ENCODE data around the gene STARD7. TPM values are rescaled to one million over a fixed set of nuclear protein-coding genes. Genes with fewer than 3 reads are reported as not detected.
"Not testable (repeated sequence)": the region's sequence is repeated elsewhere in the genome, so short reads cannot be mapped to it uniquely, and the experiment has no call there.

STARD7 gene
- total RNA-seq, 2 donors from 2014 or later = 68.5 to 91.3 TPM

DNA sequence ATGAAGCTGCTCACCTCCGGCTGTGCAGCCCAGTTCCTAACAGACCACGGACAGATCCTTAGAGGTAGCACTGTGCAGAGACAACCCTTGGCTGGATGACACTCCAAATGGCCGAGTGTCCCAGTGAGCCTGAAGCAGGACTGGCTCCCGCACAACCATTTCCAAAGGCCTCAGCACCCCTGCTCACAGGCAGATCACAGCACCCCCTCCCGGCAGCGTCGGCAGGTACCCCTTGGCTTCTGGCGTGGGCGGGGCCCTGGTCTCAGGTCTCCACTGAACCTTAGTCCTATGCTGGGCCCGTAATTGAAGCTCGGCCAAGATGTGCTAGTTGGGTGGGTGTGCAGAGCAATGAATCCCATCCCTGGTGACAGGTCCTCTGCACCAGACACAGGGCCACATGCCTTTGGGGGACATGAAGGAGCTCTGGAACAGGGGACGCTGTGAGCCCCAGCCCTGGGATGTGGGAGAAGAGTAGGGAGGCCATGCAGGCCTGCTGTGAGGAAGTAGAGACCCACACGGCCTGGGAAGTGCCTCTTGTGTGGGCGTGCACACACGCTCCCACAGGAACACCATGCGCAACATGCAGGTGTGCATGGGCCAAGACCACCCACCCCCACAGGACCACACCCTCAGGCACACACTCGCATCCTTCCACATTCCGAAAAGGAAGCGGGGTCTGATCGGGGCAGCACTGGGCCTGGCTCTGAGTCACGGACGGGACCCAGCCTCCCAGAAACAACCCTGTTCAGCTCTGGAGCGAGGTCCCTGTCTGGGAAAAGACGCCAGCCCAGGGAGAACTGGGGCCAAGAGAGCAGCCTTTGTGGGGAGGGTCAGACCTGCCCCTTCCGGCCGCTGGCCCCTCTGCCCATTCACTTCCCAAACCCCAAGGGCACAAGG is 66.2 kb downstream of the STARD7 start:
- H3K4me3 ChIP-seq = no peak overlapping the region
- DNase-seq (peak in 2 of 4 donors; percentile 8 to 10), ATAC-seq (no peak)
- WGBS, 2 donors = 82 to 92% methylated on average over 14 to 26 of the region's 26 CpGs
- H3K27ac ChIP-seq = no peak overlapping the region
- peaks cover 29% of the 10 kb centered on the region for H3K4me1 ChIP-seq
- no peak for TF ChIP-seq POLR2A (IDR thresholded peaks at IDR 0.05)
- no peak for TF ChIP-seq CTCF (IDR thresholded peaks at IDR 0.05)
- intact Hi-C loops (cut with DNase I) = no loop called here
- no peaks in the 10 kb centered on the region for H3K36me3 ChIP-seq (replicated peaks in 1 of 2; ENCODE audit: insufficient read depth in 1 of 2, low read depth in 2 of 2)
- no peaks in the 10 kb centered on the region for H3K27me3 ChIP-seq
- H3K9me3 ChIP-seq = no peaks in the 10 kb centered on the region

DNA sequence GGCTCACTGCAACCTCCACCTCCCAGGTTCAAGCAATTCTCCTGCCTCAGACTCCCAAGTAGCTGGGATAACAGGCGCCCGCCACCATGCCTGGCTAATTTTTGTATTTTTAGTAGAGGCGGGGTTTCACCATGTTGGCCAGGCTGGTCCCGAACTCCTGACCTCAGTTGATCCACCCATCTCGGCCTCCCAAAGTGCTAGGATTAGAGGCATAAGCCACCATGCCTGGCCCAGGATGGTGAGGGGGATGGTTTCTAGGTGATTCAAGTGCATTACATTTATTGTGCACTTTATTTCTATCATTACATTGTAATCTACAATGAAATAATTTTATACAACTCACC is 67.0 kb downstream of the STARD7 start:
- H3K36me3 ChIP-seq (replicated peaks in 1 of 2; ENCODE audit: insufficient read depth in 1 of 2, low read depth in 2 of 2); ATAC-seq; H3K27me3 ChIP-seq; H3K27ac ChIP-seq; DNase-seq; H3K9me3 ChIP-seq; H3K4me3 ChIP-seq; intact Hi-C loops (cut with DNase I): not testable (repeated sequence)
- peaks cover 29% of the 10 kb centered on the region for H3K4me1 ChIP-seq
- 89 to 94% methylated on average over 5 of the region's 5 CpGs for WGBS, 2 donors

GRCh38 chr2:96140941-96141623 is 67.5 kb downstream of the STARD7 start:
- Histone ChIP-seq H3K27ac (no peak overlapping the region), H3K4me3 (no peak overlapping the region), H3K27me3 (no peaks in the 10 kb centered on the region), H3K4me1 (peaks cover 29% of the 10 kb centered on the region), H3K9me3 (no peaks in the 10 kb centered on the region), H3K36me3 (replicated peaks in 1 of 2; ENCODE audit: insufficient read depth in 1 of 2, low read depth in 2 of 2) (no peaks in the 10 kb centered on the region)
- no peak for DNase-seq
- intact Hi-C loops (cut with DNase I) = no loop called here
- WGBS, 2 donors = 81 to 91% methylated on average over 11 to 13 of the region's 13 CpGs
- ATAC-seq = no peak
- TF ChIP-seq POLR2A (IDR thresholded peaks at IDR 0.05) = no peak
- TF ChIP-seq CTCF (IDR thresholded peaks at IDR 0.05) = no peak

GRCh38 chr2:96139181-96139758 is 69.4 kb downstream of the STARD7 start:
- peaks cover 15% of the 10 kb centered on the region for H3K4me1 ChIP-seq
- no peaks in the 10 kb centered on the region for H3K27me3 ChIP-seq
- H3K27ac ChIP-seq = peak overlapping the region in 1 of 4 donors; percentile 18
- 82 to 88% methylated on average over 7 of the region's 7 CpGs for WGBS, 2 donors
- H3K4me3 ChIP-seq = no peak overlapping the region
- no peak for DNase-seq
- H3K9me3 ChIP-seq = no peaks in the 10 kb centered on the region
- ATAC-seq = no peak
- no peak for TF ChIP-seq CTCF (IDR thresholded peaks at IDR 0.05)
- TF ChIP-seq POLR2A (IDR thresholded peaks at IDR 0.05) = no peak
- H3K36me3 ChIP-seq (replicated peaks in 1 of 2; ENCODE audit: insufficient read depth in 1 of 2, low read depth in 2 of 2) = no peaks in the 10 kb centered on the region
- intact Hi-C loops (cut with DNase I) = no loop called here

Data from body of pancreas (tissue), 4 donors.